Measurements from ENCODE around the gene ANKRD33B. TPM values are rescaled to one million over a fixed set of nuclear protein-coding genes. Genes with fewer than 3 reads are reported as not detected.

The ANKRD33B gene
- total RNA-seq, 1 experiment from 2014 or later, result 6.9 TPM

GRCh38 chr5:10563110-10563944 lies 543 bp upstream of the ANKRD33B start:
- Histone ChIP-seq H4K91ac (ENCODE audit: insufficient read length, low read depth, low read length) (no peak overlapping the region), H2BK15ac (ENCODE audit: low read depth, low read length) (no peak overlapping the region), H3K27ac (ENCODE audit: insufficient read length, low read depth, low read length) (no peak overlapping the region), H3T11ph (ENCODE audit: low read length) (no peak overlapping the region), H3K79me1 (ENCODE audit: insufficient read depth, low read depth, low read length, poor library complexity, severe bottlenecking) (no peaks in the 10 kb centered on the region), H4K20me1 (ENCODE audit: control insufficient read depth, insufficient read depth, insufficient read length) (no peaks in the 10 kb centered on the region), H4K5ac (ENCODE audit: insufficient read length, low read depth, low read length) (no peak overlapping the region), H3K18ac (ENCODE audit: insufficient read length, low read depth, low read length) (peak overlapping the region; percentile 11), H2AK5ac (ENCODE audit: insufficient read length, low read length) (no peak overlapping the region), H3K4me1 (ENCODE audit: insufficient read depth, low read length) (peaks cover 3% of the 10 kb centered on the region; the same call in 1 of the 2 replicates), H3K4me2 (ENCODE audit: insufficient read depth, insufficient read length, low read length) (peak overlapping the region; percentile 50), H2BK20ac (ENCODE audit: low read depth, low read length, poor library complexity, severe bottlenecking) (no peak overlapping the region), H3K79me2 (ENCODE audit: insufficient read depth, low read length) (no peaks in the 10 kb centered on the region), H3K9ac (ENCODE audit: extremely low read depth, insufficient read length, low read length) (no peak overlapping the region), H3K9me3 (ENCODE audit: control insufficient read depth, low read depth, low read length) (no peaks in the 10 kb centered on the region), H2BK5ac (ENCODE audit: insufficient read length, low read length) (no peak overlapping the region), H3K14ac (ENCODE audit: insufficient read depth, low read length) (peak overlapping the region; percentile 60), H3K27me3 (ENCODE audit: insufficient read depth, low read length) (peaks cover 25% of the 10 kb centered on the region), H3K23ac (ENCODE audit: insufficient read length, low read depth, low read length) (no peak overlapping the region), H3K4ac (ENCODE audit: low read depth, low read length) (no peak overlapping the region), H2BK120ac (ENCODE audit: low read depth, low read length, poor library complexity, severe bottlenecking) (no peak overlapping the region), H3K56ac (ENCODE audit: insufficient read length, low read depth, low read length) (no peak overlapping the region), H2AFZ (ENCODE audit: low read length) (no peak overlapping the region), H4K8ac (replicated peaks; ENCODE audit: insufficient read length, low read depth, low read length) (no peak overlapping the region), H2BK12ac (ENCODE audit: insufficient read length, low read depth, low read length) (peak overlapping the region; percentile 7), H3K23me2 (ENCODE audit: insufficient read length, low read depth, low read length, poor library complexity, severe bottlenecking) (peaks cover 19% of the 10 kb centered on the region)
- peak; percentile 72 for DNase-seq
- Mint-ChIP-seq H3K36me3 (ENCODE audit: insufficient read depth in 1 of 3, low read depth in 3 of 3) (no peaks in the 10 kb centered on the region), H3K27ac (no peak overlapping the region), H3K9me3 (no peaks in the 10 kb centered on the region), H3K27me3 (ENCODE audit: low read depth) (peaks cover 90% of the 10 kb centered on the region), H3K4me3 (peak overlapping the region; percentile 54 to 76), H3K4me1 (peaks cover 9 to 24% of the 10 kb centered on the region in 2 experiments)
- no peak for TF ChIP-seq CTCF (conservative IDR thresholded peaks at IDR 0.05)
- no CpG with 5 or more reads among the region's 76 CpGs for WGBS (ENCODE audit: extremely low coverage, insufficient read length, low lambda C conversion rate)
